ENCODE results near the gene CCDC102B.

The CCDC102B gene

DNA sequence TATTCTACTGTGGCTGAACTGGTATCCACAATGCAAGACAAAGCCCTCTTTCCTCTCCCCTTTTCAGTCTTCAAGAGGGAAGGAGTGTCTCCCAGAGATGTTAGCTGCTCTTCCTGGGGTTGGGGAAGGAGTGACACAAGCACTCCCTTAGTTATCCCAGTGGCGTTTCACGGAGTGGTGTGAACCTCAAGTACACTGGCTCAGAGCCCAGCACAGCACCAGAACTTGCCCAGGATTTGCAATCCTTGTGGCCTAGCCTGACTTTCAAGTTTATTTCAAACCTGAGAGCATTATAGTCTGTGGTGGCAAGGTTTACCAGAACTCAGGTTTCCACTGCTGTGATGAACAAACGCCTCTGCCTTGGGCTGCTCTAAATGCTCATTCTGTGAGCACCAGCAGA lies 162.5 kb downstream of the CCDC102B start:
- Histone ChIP-seq H3K27ac (ENCODE audit: low read depth, low read length) (no peak overlapping the region), H3K4me1 (ENCODE audit: control insufficient read depth, insufficient read depth, low read length, unreplicated experiment) (no peaks in the 10 kb centered on the region), H3K4me3 (ENCODE audit: low read depth, low read length) (no peak overlapping the region), H3K27me3 (ENCODE audit: insufficient read depth, low read length) (no peaks in the 10 kb centered on the region), H3K36me3 (ENCODE audit: insufficient read depth, low read length) (no peaks in the 10 kb centered on the region), H2AFZ (ENCODE audit: low read length, unreplicated experiment) (no peak overlapping the region), H3K79me2 (ENCODE audit: control insufficient read depth, insufficient read depth, low read length, unreplicated experiment) (no peaks in the 10 kb centered on the region)

DNA sequence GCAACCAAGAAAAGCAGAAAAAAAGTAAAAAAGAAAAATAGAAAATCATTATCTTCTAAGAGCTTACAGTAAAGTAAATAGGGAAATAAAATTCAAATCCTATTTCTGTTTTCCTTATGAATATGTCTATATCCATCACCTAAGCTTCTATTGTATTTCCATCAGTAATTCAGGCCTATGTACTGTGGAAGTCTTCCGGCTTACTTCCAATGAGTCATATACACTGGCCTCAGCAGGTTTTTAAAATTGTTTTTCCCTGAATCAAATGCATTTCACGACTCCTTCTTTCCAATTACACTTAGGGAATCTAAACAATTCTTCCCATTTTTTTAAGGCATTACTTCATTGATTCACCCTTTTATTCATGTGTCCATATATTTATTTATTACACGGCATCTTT lies 164.7 kb downstream of the CCDC102B start:
- Histone ChIP-seq H3K27me3 (ENCODE audit: insufficient read depth, low read length) (no peaks in the 10 kb centered on the region), H3K4me3 (ENCODE audit: low read depth, low read length) (no peak overlapping the region), H2AFZ (ENCODE audit: low read length, unreplicated experiment) (no peak overlapping the region), H3K79me2 (ENCODE audit: control insufficient read depth, insufficient read depth, low read length, unreplicated experiment) (no peaks in the 10 kb centered on the region), H3K36me3 (ENCODE audit: insufficient read depth, low read length) (no peaks in the 10 kb centered on the region), H3K4me1 (ENCODE audit: control insufficient read depth, insufficient read depth, low read length, unreplicated experiment) (no peaks in the 10 kb centered on the region), H3K27ac (ENCODE audit: low read depth, low read length) (no peak overlapping the region)

DNA sequence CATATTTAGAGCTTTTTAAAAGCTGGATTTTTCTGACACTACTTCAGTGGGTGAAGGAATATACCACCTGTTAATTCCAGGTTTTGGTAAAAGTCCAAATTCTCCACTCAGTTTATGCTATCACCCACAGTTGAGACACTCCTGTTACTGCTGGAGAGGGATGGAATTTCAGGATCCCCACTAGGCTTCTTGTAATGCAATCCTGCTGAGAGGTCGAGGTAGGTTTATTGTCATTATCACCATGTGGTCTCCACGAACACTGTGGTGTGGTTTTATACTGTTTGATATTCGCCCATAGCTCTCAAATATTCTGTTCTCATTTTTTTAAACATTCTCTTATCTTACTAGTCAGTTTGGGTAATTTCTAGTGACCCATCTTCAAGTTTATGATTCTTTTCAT lies 167.9 kb downstream of the CCDC102B start:
- Histone ChIP-seq H3K36me3 (ENCODE audit: insufficient read depth, low read length) (no peaks in the 10 kb centered on the region), H2AFZ (ENCODE audit: low read length, unreplicated experiment) (no peak overlapping the region), H3K79me2 (ENCODE audit: control insufficient read depth, insufficient read depth, low read length, unreplicated experiment) (no peaks in the 10 kb centered on the region), H3K27me3 (ENCODE audit: insufficient read depth, low read length) (no peaks in the 10 kb centered on the region), H3K4me1 (ENCODE audit: control insufficient read depth, insufficient read depth, low read length, unreplicated experiment) (no peaks in the 10 kb centered on the region), H3K27ac (ENCODE audit: low read depth, low read length) (no peak overlapping the region), H3K4me3 (ENCODE audit: low read depth, low read length) (no peak overlapping the region)

DNA sequence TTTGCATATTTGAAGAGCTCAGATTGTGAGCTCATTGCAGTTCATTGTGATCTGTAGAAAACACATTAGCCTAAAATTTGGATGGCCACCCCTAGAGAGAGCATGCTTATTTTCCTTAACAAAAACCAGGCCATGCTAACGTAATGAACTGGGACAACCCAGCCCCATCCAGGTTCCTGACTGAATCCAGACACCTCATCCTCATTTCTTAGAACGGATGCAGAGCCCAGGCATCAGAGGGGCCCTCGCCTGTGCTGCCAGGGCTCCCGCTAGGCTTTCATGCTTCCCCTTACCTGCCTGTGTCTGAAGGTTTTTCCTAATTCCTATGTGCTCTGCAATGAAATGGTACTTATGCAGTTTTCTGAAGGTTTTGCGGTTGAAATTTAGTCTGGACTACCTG lies 171.1 kb downstream of the CCDC102B start:
- no peak overlapping the region for H2AFZ ChIP-seq (ENCODE audit: low read length, unreplicated experiment)
- H3K4me1 ChIP-seq (ENCODE audit: control insufficient read depth, insufficient read depth, low read length, unreplicated experiment), result no peaks in the 10 kb centered on the region
- H3K27me3 ChIP-seq (ENCODE audit: insufficient read depth, low read length), result no peaks in the 10 kb centered on the region
- H3K36me3 ChIP-seq (ENCODE audit: insufficient read depth, low read length), result no peaks in the 10 kb centered on the region
- no peaks in the 10 kb centered on the region for H3K79me2 ChIP-seq (ENCODE audit: control insufficient read depth, insufficient read depth, low read length, unreplicated experiment)
- no peak overlapping the region for H3K4me3 ChIP-seq (ENCODE audit: low read depth, low read length)
- no peak overlapping the region for H3K27ac ChIP-seq (ENCODE audit: low read depth, low read length)

DNA sequence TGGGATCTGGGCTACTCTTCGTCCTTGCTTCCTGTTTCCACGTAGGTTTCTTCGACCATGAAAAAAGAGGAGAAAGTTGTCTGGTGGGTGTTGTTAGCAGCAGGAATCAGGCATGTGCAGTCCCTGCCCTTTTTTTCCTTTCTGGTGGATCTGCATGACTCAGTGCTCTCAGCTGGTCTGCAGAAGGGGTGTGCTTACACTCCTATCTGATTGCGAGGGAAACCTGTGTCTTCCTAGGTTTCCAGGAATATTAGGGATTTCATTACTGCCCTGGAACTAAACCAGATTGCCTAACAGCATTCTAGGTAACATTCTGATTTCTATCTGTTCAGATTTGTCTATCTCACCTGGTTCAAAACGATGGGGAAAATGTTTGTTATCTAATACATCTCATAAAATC lies 174.3 kb downstream of the CCDC102B start:
- H3K4me1 ChIP-seq (ENCODE audit: control insufficient read depth, insufficient read depth, low read length, unreplicated experiment), result no peaks in the 10 kb centered on the region
- no peak overlapping the region for H2AFZ ChIP-seq (ENCODE audit: low read length, unreplicated experiment)
- no peak overlapping the region for H3K27ac ChIP-seq (ENCODE audit: low read depth, low read length)

GRCh38 chr18:68979737-68980136 lies 181.9 kb downstream of the CCDC102B start:
- H2AFZ ChIP-seq (ENCODE audit: low read length, unreplicated experiment), result no peak overlapping the region
- H3K36me3 ChIP-seq (ENCODE audit: insufficient read depth, low read length), result no peaks in the 10 kb centered on the region
- no peaks in the 10 kb centered on the region for H3K27me3 ChIP-seq (ENCODE audit: insufficient read depth, low read length)
- no peak overlapping the region for H3K4me3 ChIP-seq (ENCODE audit: low read depth, low read length)
- no peak overlapping the region for H3K27ac ChIP-seq (ENCODE audit: low read depth, low read length)
- H3K4me1 ChIP-seq (ENCODE audit: control insufficient read depth, insufficient read depth, low read length, unreplicated experiment), result no peaks in the 10 kb centered on the region
- H3K79me2 ChIP-seq (ENCODE audit: control insufficient read depth, insufficient read depth, low read length, unreplicated experiment), result no peaks in the 10 kb centered on the region

More for the DNA sequence above, 174.3 kb downstream of the CCDC102B start:
- no peaks in the 10 kb centered on the region for H3K79me2 ChIP-seq (ENCODE audit: control insufficient read depth, insufficient read depth, low read length, unreplicated experiment)
- H3K36me3 ChIP-seq (ENCODE audit: insufficient read depth, low read length), result no peaks in the 10 kb centered on the region
- H3K27me3 ChIP-seq (ENCODE audit: insufficient read depth, low read length), result no peaks in the 10 kb centered on the region
- H3K4me3 ChIP-seq (ENCODE audit: low read depth, low read length), result no peak overlapping the region

- Histone ChIP-seq H3K36me3 (ENCODE audit: insufficient read depth, low read length) (no peaks in the 10 kb centered on the region), H2AFZ (ENCODE audit: low read length, unreplicated experiment) (no peak overlapping the region), H3K4me1 (ENCODE audit: control insufficient read depth, insufficient read depth, low read length, unreplicated experiment) (no peaks in the 10 kb centered on the region), H3K27me3 (ENCODE audit: insufficient read depth, low read length) (no peaks in the 10 kb centered on the region), H3K27ac (ENCODE audit: low read depth, low read length) (no peak overlapping the region), H3K4me3 (ENCODE audit: low read depth, low read length) (no peak overlapping the region), H3K79me2 (ENCODE audit: control insufficient read depth, insufficient read depth, low read length, unreplicated experiment) (no peaks in the 10 kb centered on the region)
Observed at GRCh38 chr18:68983126-68983525, 185.2 kb downstream of the CCDC102B start.

- H2AFZ ChIP-seq (ENCODE audit: low read length, unreplicated experiment), result no peak overlapping the region
- H3K27ac ChIP-seq (ENCODE audit: low read depth, low read length), result no peak overlapping the region
- H3K4me3 ChIP-seq (ENCODE audit: low read depth, low read length), result no peak overlapping the region
- H3K79me2 ChIP-seq (ENCODE audit: control insufficient read depth, insufficient read depth, low read length, unreplicated experiment), result no peaks in the 10 kb centered on the region
- H3K4me1 ChIP-seq (ENCODE audit: control insufficient read depth, insufficient read depth, low read length, unreplicated experiment), result no peaks in the 10 kb centered on the region
- no peaks in the 10 kb centered on the region for H3K36me3 ChIP-seq (ENCODE audit: insufficient read depth, low read length)
- no peaks in the 10 kb centered on the region for H3K27me3 ChIP-seq (ENCODE audit: insufficient read depth, low read length)
Observed at GRCh38 chr18:68984342-68984741, 186.5 kb downstream of the CCDC102B start.

DNA sequence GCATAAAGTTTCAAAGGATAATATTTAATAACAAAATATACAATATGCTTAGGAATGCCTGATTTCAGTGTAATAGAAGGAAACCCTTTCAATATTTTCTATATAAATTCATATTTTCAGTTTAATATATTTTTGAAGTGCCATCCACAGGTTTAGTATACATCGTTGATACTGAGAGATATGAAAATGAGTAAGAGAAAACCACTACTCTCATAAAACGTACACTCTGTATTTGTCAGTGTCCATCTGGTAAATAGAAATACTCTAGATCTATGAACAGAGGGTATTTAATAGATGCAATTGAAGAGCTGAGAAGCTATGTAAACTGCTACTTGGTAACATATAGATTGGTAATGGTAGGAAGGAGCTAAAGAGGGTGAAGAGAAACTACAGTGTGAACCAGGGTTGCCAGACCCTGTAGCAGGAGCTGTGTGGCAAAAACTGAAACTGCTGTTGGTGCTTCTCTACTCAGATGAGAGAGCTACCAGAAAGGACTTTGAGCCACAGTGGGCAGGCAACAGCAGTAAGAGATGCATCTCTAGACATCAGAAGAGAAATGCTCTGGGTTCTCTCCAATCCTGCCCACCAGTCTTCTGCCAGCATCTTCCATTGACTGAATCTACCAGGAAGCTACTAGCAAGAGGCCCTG lies 187.4 kb downstream of the CCDC102B start:
- Histone ChIP-seq H3K36me3 (ENCODE audit: insufficient read depth, low read length) (no peaks in the 10 kb centered on the region), H2AFZ (ENCODE audit: low read length, unreplicated experiment) (no peak overlapping the region), H3K79me2 (ENCODE audit: control insufficient read depth, insufficient read depth, low read length, unreplicated experiment) (no peaks in the 10 kb centered on the region), H3K27ac (ENCODE audit: low read depth, low read length) (no peak overlapping the region), H3K27me3 (ENCODE audit: insufficient read depth, low read length) (no peaks in the 10 kb centered on the region), H3K4me3 (ENCODE audit: low read depth, low read length) (no peak overlapping the region), H3K4me1 (ENCODE audit: control insufficient read depth, insufficient read depth, low read length, unreplicated experiment) (no peaks in the 10 kb centered on the region)

DNA sequence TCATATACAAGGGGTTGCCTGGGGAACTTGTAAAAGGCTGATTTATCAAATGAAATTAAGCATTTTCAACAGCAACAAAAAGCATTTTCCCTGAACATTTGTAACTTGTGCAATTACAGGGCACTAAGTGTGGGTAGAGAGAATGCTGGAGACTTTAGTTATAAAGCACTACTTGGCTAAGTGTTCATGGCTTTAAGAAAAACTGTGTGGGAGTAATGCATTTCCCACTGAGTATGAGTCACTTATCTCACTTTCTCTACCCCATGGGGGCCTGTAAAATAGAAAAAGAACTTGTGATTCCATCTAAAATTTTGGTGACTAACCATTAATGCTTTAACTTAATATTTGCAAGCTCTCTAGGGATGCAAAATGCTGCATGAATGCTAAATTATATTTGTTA lies 193.4 kb downstream of the CCDC102B start:
- Histone ChIP-seq H3K4me3 (ENCODE audit: low read depth, low read length) (no peak overlapping the region), H3K27me3 (ENCODE audit: insufficient read depth, low read length) (no peaks in the 10 kb centered on the region), H3K4me1 (ENCODE audit: control insufficient read depth, insufficient read depth, low read length, unreplicated experiment) (peaks cover 2% of the 10 kb centered on the region), H3K79me2 (ENCODE audit: control insufficient read depth, insufficient read depth, low read length, unreplicated experiment) (no peaks in the 10 kb centered on the region), H3K27ac (ENCODE audit: low read depth, low read length) (no peak overlapping the region), H3K36me3 (ENCODE audit: insufficient read depth, low read length) (no peaks in the 10 kb centered on the region), H2AFZ (ENCODE audit: low read length, unreplicated experiment) (no peak overlapping the region)

DNA sequence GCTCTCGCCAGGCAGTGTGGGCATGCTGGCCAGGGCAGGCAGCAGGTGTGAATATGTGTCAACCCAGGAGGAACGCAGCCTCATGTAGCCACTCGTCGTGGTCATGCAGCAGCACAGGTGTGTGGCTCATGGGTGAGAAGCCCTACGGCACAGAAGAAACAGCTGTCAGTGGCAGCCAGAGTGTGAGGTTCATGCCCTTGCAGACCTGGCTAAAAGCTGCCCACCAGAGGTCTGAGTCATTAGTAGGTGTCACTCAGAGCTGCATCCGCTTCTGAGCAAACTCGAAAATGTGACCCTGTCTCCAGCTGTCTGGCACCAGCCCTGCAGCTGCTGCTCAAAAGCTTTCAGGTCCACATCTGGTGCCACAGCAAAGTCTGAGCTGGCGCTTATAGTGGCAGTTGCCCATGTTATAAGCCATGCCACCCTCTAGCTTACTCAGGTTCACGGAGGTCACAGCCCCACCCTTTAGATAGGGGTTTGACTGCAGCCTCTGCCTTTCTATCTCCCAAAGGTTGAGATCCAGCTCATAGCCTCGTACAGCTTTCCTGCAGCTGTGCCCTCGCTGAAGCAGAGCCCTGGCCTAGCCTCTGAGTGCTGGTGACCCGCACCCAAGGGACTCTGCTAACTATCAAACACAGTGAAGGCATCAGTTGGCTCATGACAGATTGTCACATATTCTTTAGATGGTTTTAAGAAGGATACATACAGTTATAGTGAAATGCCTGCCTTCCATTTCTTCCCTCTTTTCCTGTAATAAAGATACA lies 195.0 kb downstream of the CCDC102B start:
- H3K4me1 ChIP-seq (ENCODE audit: control insufficient read depth, insufficient read depth, low read length, unreplicated experiment), result peaks cover 2% of the 10 kb centered on the region
- no peak overlapping the region for H3K4me3 ChIP-seq (ENCODE audit: low read depth, low read length)
- H2AFZ ChIP-seq (ENCODE audit: low read length, unreplicated experiment), result no peak overlapping the region
- no peaks in the 10 kb centered on the region for H3K27me3 ChIP-seq (ENCODE audit: insufficient read depth, low read length)
- no peak overlapping the region for H3K27ac ChIP-seq (ENCODE audit: low read depth, low read length)
- H3K36me3 ChIP-seq (ENCODE audit: insufficient read depth, low read length), result no peaks in the 10 kb centered on the region
- no peaks in the 10 kb centered on the region for H3K79me2 ChIP-seq (ENCODE audit: control insufficient read depth, insufficient read depth, low read length, unreplicated experiment)

Measured in ACC112 (cell line).